Progenitor cell of endocrine pancreas (in vitro differentiated cells): ENCODE measurements around the gene MAPK14. TPM values are rescaled to one million over a fixed set of nuclear protein-coding genes. Genes with fewer than 3 reads are reported as not detected.

Source experiments
- DNase-seq: peaks from one replicate; pipeline ENCODE4 v3.0.0; 2021; ENCODE audit warnings: low spot score; ENCODE audit not compliant: unreplicated experiment
- H3K27ac Mint-ChIP-seq: 2 replicates; pipeline ENCODE4 v1.8.0; 2021; ENCODE audit warnings: mild to moderate bottlenecking, moderate library complexity, mixed read lengths
- H3K27me3 Mint-ChIP-seq: 2 replicates; pipeline ENCODE4 v1.8.0; 2021; ENCODE audit warnings: mixed read lengths
- H3K36me3 Mint-ChIP-seq: 2 replicates; pipeline ENCODE4 v1.8.0; 2022; ENCODE audit warnings: mixed read lengths; ENCODE audit not compliant: insufficient read depth
- H3K4me1 Mint-ChIP-seq: 2 replicates; pipeline ENCODE4 v1.8.0; 2021; ENCODE audit warnings: low read depth, mixed read lengths
- H3K4me3 Mint-ChIP-seq: 2 replicates; pipeline ENCODE4 v1.8.0; 2021; ENCODE audit warnings: low read depth, mild to moderate bottlenecking, moderate library complexity, mixed read lengths
- H3K9me3 Mint-ChIP-seq: 2 replicates; pipeline ENCODE4 v1.8.0; 2021; ENCODE audit warnings: low read depth, mixed read lengths
- CTCF ChIP-seq: fragments of 200-600 bp; sonication (generic); IDR thresholded peaks from one replicate; pipeline ENCODE4 v1.5.0; 2021; ENCODE audit warnings: antibody characterized with exemption, mild to moderate bottlenecking; ENCODE audit not compliant: unreplicated experiment
- total RNA-seq: library from RNA; stranded (reverse); gene quantifications from 2 replicates; pipeline ENCODE4 v1.2.1, GENCODE V29; 2021

Gene MAPK14
- total RNA-seq, 1 donor from 2014 or later, result 43.7 TPM

- TF ChIP-seq CTCF, result no peak
- Mint-ChIP-seq H3K4me3 (no peak overlapping the region), H3K27me3 (peaks cover 7% of the 10 kb centered on the region), H3K4me1 (peaks cover 13% of the 10 kb centered on the region), H3K9me3 (no peaks in the 10 kb centered on the region), H3K27ac (no peak overlapping the region), H3K36me3 (no peaks in the 10 kb centered on the region)
- DNase-seq, result no peak
Observed at GRCh38 chr6:36125575-36125974, 98.0 kb downstream of the MAPK14 start.

- peaks cover 10% of the 10 kb centered on the region for H3K4me1 Mint-ChIP-seq
- H3K36me3 Mint-ChIP-seq, result no peaks in the 10 kb centered on the region
- no peak for TF ChIP-seq CTCF
- H3K27ac Mint-ChIP-seq, result no peak overlapping the region
- peaks cover 7% of the 10 kb centered on the region for H3K27me3 Mint-ChIP-seq
- DNase-seq, result no peak
- H3K4me3 Mint-ChIP-seq, result no peak overlapping the region
- no peaks in the 10 kb centered on the region for H3K9me3 Mint-ChIP-seq
Observed at GRCh38 chr6:36126121-36126520, 98.5 kb downstream of the MAPK14 start.

GRCh38 chr6:36126553-36127458 is 99.2 kb downstream of the MAPK14 start:
- no peak for DNase-seq

GRCh38 chr6:36127462-36128016 is 99.9 kb downstream of the MAPK14 start:
- H3K9me3 Mint-ChIP-seq, result no peaks in the 10 kb centered on the region
- peaks cover 7% of the 10 kb centered on the region for H3K27me3 Mint-ChIP-seq
- TF ChIP-seq CTCF, result no peak
- DNase-seq, result no peak
- H3K4me1 Mint-ChIP-seq, result peaks cover 14% of the 10 kb centered on the region
- H3K36me3 Mint-ChIP-seq, result no peaks in the 10 kb centered on the region
- H3K27ac Mint-ChIP-seq, result no peak overlapping the region
- H3K4me3 Mint-ChIP-seq, result no peak overlapping the region

More at GRCh38 chr6:36126553-36127458, 99.2 kb downstream of the MAPK14 start:
- no peak for TF ChIP-seq CTCF
- peaks cover 7% of the 10 kb centered on the region for H3K27me3 Mint-ChIP-seq
- H3K36me3 Mint-ChIP-seq, result no peaks in the 10 kb centered on the region
- H3K4me3 Mint-ChIP-seq, result no peak overlapping the region
- no peak overlapping the region for H3K27ac Mint-ChIP-seq
- peaks cover 11% of the 10 kb centered on the region for H3K4me1 Mint-ChIP-seq
- no peaks in the 10 kb centered on the region for H3K9me3 Mint-ChIP-seq

- H3K27ac Mint-ChIP-seq, result no peak overlapping the region
- H3K9me3 Mint-ChIP-seq, result no peaks in the 10 kb centered on the region
- TF ChIP-seq CTCF, result no peak
- peaks cover 14% of the 10 kb centered on the region for H3K4me1 Mint-ChIP-seq
- no peak for DNase-seq
- peaks cover under 1% of the 10 kb centered on the region for H3K36me3 Mint-ChIP-seq
- no peak overlapping the region for H3K4me3 Mint-ChIP-seq
- H3K27me3 Mint-ChIP-seq, result peaks cover 7% of the 10 kb centered on the region
Observed at GRCh38 chr6:36128073-36128472, 100.5 kb downstream of the MAPK14 start.
